ENCODE results near the gene SRSF7. TPM values are rescaled to one million over a fixed set of nuclear protein-coding genes. Genes with fewer than 3 reads are reported as not detected.

The SRSF7 gene
- total RNA-seq, 4 donors from 2014 or later, result 41.4 to 100 (median 56.8) TPM

DNA sequence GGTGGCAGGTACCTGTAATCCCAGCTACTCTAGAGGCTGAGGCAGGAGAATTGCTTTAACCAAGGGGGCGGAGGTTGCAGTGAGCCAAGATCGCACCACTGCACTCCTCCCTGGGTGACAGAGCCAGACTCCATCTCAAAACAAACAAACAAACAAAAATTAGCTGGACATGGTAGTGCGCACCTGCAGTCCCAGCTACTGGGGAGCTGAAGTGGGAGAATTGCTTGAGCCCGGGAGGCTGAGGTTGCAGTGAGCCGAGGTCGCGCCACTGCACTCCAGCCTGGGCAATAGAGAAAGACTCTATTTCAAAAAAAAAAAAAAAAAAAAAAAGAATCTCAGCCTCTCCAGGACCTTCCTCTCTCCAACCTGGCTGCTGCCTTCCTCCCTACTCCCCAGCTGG is 20.1 kb downstream of the SRSF7 start:
- H3K9me3 ChIP-seq, result no peaks in the 10 kb centered on the region
- H3K27me3 ChIP-seq, result no peaks in the 10 kb centered on the region
- intact Hi-C loops (cut with DNase I), result no loop called here
- WGBS, result 90% methylated on average over 7 of the region's 7 CpGs
- TF ChIP-seq EP300 (IDR thresholded peaks at IDR 0.05), result no peak
- TF ChIP-seq POLR2A (IDR thresholded peaks at IDR 0.05; ENCODE audit: low read depth), result no peak
- no peak overlapping the region for H3K4me3 ChIP-seq
- H3K27ac ChIP-seq (replicated peaks in 1 of 4), result no peak overlapping the region
- H3K4me1 ChIP-seq, result peaks cover 0 to 25% (median 15%) of the 10 kb centered on the region in 4 donors
- peaks cover 4 to 52% (median 37%) of the 10 kb centered on the region in 4 donors for H3K36me3 ChIP-seq
- DNase-seq (ENCODE audit: extremely low spot score), result no peak

- no peak for DNase-seq (ENCODE audit: extremely low spot score)
- Histone ChIP-seq H3K4me1 (peaks cover 0 to 4% (median 0%) of the 10 kb centered on the region in 4 donors), H3K36me3 (peaks cover 1 to 45% (median 35%) of the 10 kb centered on the region in 4 donors), H3K4me3 (no peak overlapping the region), H3K27ac (replicated peaks in 1 of 4) (no peak overlapping the region), H3K27me3 (no peaks in the 10 kb centered on the region), H3K9me3 (no peaks in the 10 kb centered on the region)
- WGBS, result 39% methylated on average over 2 of the region's 2 CpGs
- intact Hi-C loops (cut with DNase I), result loop anchor here (5.0 kb wide), 1 partner anchor 346 kb away; no protein-coding TSS in a partner anchor
- TF ChIP-seq EP300 (IDR thresholded peaks at IDR 0.05) (no peak), POLR2A (IDR thresholded peaks at IDR 0.05; ENCODE audit: low read depth) (no peak), POLR2AphosphoS5 (IDR thresholded peaks at IDR 0.05) (no peak)
- TF ChIP-seq, protein P1, sequence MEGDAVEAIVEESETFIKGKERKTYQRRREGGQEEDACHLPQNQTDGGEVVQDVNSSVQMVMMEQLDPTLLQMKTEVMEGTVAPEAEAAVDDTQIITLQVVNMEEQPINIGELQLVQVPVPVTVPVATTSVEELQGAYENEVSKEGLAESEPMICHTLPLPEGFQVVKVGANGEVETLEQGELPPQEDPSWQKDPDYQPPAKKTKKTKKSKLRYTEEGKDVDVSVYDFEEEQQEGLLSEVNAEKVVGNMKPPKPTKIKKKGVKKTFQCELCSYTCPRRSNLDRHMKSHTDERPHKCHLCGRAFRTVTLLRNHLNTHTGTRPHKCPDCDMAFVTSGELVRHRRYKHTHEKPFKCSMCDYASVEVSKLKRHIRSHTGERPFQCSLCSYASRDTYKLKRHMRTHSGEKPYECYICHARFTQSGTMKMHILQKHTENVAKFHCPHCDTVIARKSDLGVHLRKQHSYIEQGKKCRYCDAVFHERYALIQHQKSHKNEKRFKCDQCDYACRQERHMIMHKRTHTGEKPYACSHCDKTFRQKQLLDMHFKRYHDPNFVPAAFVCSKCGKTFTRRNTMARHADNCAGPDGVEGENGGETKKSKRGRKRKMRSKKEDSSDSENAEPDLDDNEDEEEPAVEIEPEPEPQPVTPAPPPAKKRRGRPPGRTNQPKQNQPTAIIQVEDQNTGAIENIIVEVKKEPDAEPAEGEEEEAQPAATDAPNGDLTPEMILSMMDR (IDR thresholded peaks at IDR 0.05), result no peak
Measured at GRCh38 chr2:38728694-38729093, 22.5 kb downstream of the SRSF7 start.

DNA sequence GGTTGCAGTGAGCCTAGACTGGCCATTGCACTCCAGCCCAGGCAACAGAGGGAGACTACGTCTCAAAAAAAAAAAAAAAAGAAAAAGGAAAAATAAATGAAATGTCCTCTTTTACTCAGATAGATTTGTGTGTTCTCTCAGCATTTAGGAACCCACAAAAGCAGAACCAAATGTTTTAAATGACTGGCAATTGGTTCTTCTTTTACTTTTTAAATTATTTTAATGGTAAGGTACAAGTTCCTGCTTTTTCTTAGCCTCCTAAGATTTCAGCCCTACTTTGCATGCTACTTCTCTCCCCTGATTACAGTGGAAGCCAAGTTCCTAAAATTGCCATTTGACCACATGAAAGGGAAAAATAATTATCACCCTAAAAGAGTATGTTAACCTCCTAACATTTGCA is 23.5 kb downstream of the SRSF7 start:
- H3K27me3 ChIP-seq, result no peaks in the 10 kb centered on the region
- no peaks in the 10 kb centered on the region for H3K9me3 ChIP-seq
- no peak overlapping the region for H3K4me3 ChIP-seq
- H3K36me3 ChIP-seq, result peaks cover 0 to 35% (median 28%) of the 10 kb centered on the region in 4 donors
- no peak for TF ChIP-seq EP300 (IDR thresholded peaks at IDR 0.05)
- TF ChIP-seq, protein P1 (IDR thresholded peaks at IDR 0.05), result no peak
- TF ChIP-seq POLR2AphosphoS5 (IDR thresholded peaks at IDR 0.05), result no peak
- no peak for TF ChIP-seq POLR2A (IDR thresholded peaks at IDR 0.05; ENCODE audit: low read depth)
- no peak for DNase-seq (ENCODE audit: extremely low spot score)
- 95% methylated on average over 1 of the region's 1 CpG for WGBS
- H3K27ac ChIP-seq (replicated peaks in 1 of 4), result no peak overlapping the region
- intact Hi-C loops (cut with DNase I), result loop anchor here (2.0 to 5.0 kb wide), 2 partner anchors 147 to 345 kb away; no protein-coding TSS in a partner anchor
- peaks cover 2 to 6% (median 3%) of the 10 kb centered on the region in 4 donors for H3K4me1 ChIP-seq

DNA sequence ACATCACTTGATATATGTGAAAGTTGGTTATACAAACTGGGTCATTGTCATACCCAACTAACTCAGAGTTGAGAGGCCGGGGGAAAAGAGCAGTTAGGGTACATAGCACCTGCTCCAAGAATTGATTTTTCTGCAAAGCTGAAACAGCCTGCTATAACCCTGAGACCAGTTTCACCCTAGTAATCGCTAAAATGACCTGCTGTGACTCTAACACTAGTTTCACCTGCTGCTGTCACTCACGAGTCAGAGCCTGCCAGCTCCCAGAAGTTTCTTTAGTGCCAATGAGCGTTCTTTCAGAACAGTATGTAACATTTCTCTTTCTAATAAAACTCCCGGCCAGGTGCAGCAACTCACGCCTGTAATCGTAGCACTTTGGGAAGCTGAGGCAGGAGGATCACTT is 28.0 kb downstream of the SRSF7 start:
- intact Hi-C loops (cut with DNase I), result loop anchor here (5.0 kb wide), 1 partner anchor 121 kb away; the partner anchor contains the start of gene HNRNPLL
- no peak for DNase-seq (ENCODE audit: extremely low spot score)
- Histone ChIP-seq H3K9me3 (no peaks in the 10 kb centered on the region), H3K4me1 (peaks cover 30 to 34% (median 31%) of the 10 kb centered on the region in 4 donors), H3K4me3 (no peak overlapping the region), H3K27ac (replicated peaks in 1 of 4) (no peak overlapping the region), H3K27me3 (no peaks in the 10 kb centered on the region), H3K36me3 (no peaks in the 10 kb centered on the region)
- TF ChIP-seq POLR2AphosphoS5 (IDR thresholded peaks at IDR 0.05) (no peak), EP300 (IDR thresholded peaks at IDR 0.05) (no peak), POLR2A (IDR thresholded peaks at IDR 0.05; ENCODE audit: low read depth) (no peak)
- TF ChIP-seq, protein P1 (IDR thresholded peaks at IDR 0.05), result no peak
- 89% methylated on average over 7 of the region's 7 CpGs for WGBS

GRCh38 chr2:38722271-38723061 is 28.7 kb downstream of the SRSF7 start:
- TF ChIP-seq POLR2AphosphoS5 (IDR thresholded peaks at IDR 0.05), result no peak
- TF ChIP-seq, protein P1 (IDR thresholded peaks at IDR 0.05), result no peak
- no peak for TF ChIP-seq EP300 (IDR thresholded peaks at IDR 0.05)
- TF ChIP-seq POLR2A (IDR thresholded peaks at IDR 0.05; ENCODE audit: low read depth), result no peak
- Histone ChIP-seq H3K27ac (replicated peaks in 1 of 4) (peak overlapping the region in 1 of 4 donors; percentile 38), H3K9me3 (no peaks in the 10 kb centered on the region), H3K4me1 (peaks cover 30 to 34% (median 31%) of the 10 kb centered on the region in 4 donors), H3K27me3 (no peaks in the 10 kb centered on the region), H3K36me3 (no peaks in the 10 kb centered on the region), H3K4me3 (no peak overlapping the region)
- DNase-seq (ENCODE audit: extremely low spot score), result no peak
- intact Hi-C loops (cut with DNase I), result loop anchor here (5.0 kb wide), 1 partner anchor 120 kb away; the partner anchor contains the start of gene HNRNPLL
- 76% methylated on average over 9 of the region's 9 CpGs for WGBS

Data from esophagus muscularis mucosa (tissue), 4 donors.